ENCODE data around the gene DSCAM. TPM values are rescaled to one million over a fixed set of nuclear protein-coding genes. Genes with fewer than 3 reads are reported as not detected.

The DSCAM gene
- total RNA-seq, 1 donor from 2014 or later: 4.4 TPM

- Mint-ChIP-seq H3K27me3 (ENCODE audit: unreplicated experiment) (no peaks in the 10 kb centered on the region), H3K9me3 (ENCODE audit: unreplicated experiment) (no peaks in the 10 kb centered on the region), H3K4me3 (ENCODE audit: unreplicated experiment) (no peak overlapping the region), H3K4me1 (ENCODE audit: low read depth, unreplicated experiment) (no peaks in the 10 kb centered on the region), H3K27ac (ENCODE audit: unreplicated experiment) (no peak overlapping the region), H3K36me3 (ENCODE audit: unreplicated experiment) (no peaks in the 10 kb centered on the region)
- no peak for TF ChIP-seq CTCF (IDR thresholded peaks at IDR 0.05; ENCODE audit: partially characterized antibody, unreplicated experiment)
- no peak for DNase-seq
Observed at GRCh38 chr21:40118527-40118926, 728.4 kb downstream of the DSCAM start.

GRCh38 chr21:40117236-40117635 lies 729.7 kb downstream of the DSCAM start:
- Mint-ChIP-seq H3K27me3 (ENCODE audit: unreplicated experiment) (no peaks in the 10 kb centered on the region), H3K4me1 (ENCODE audit: low read depth, unreplicated experiment) (no peaks in the 10 kb centered on the region), H3K27ac (ENCODE audit: unreplicated experiment) (no peak overlapping the region), H3K4me3 (ENCODE audit: unreplicated experiment) (no peak overlapping the region), H3K36me3 (ENCODE audit: unreplicated experiment) (no peaks in the 10 kb centered on the region), H3K9me3 (ENCODE audit: unreplicated experiment) (no peaks in the 10 kb centered on the region)
- DNase-seq: no peak
- TF ChIP-seq CTCF (IDR thresholded peaks at IDR 0.05; ENCODE audit: partially characterized antibody, unreplicated experiment): no peak

GRCh38 chr21:40115775-40116174 lies 731.2 kb downstream of the DSCAM start:
- DNase-seq: no peak
- H3K36me3 Mint-ChIP-seq (ENCODE audit: unreplicated experiment): no peaks in the 10 kb centered on the region
- no peak for TF ChIP-seq CTCF (IDR thresholded peaks at IDR 0.05; ENCODE audit: partially characterized antibody, unreplicated experiment)
- no peak overlapping the region for H3K4me3 Mint-ChIP-seq (ENCODE audit: unreplicated experiment)
- no peaks in the 10 kb centered on the region for H3K27me3 Mint-ChIP-seq (ENCODE audit: unreplicated experiment)
- H3K9me3 Mint-ChIP-seq (ENCODE audit: unreplicated experiment): no peaks in the 10 kb centered on the region
- no peaks in the 10 kb centered on the region for H3K4me1 Mint-ChIP-seq (ENCODE audit: low read depth, unreplicated experiment)
- H3K27ac Mint-ChIP-seq (ENCODE audit: unreplicated experiment): no peak overlapping the region

- H3K4me1 Mint-ChIP-seq (ENCODE audit: low read depth, unreplicated experiment): peaks cover 6% of the 10 kb centered on the region
- H3K27me3 Mint-ChIP-seq (ENCODE audit: unreplicated experiment): no peaks in the 10 kb centered on the region
- H3K36me3 Mint-ChIP-seq (ENCODE audit: unreplicated experiment): peaks cover 7% of the 10 kb centered on the region
- no peaks in the 10 kb centered on the region for H3K9me3 Mint-ChIP-seq (ENCODE audit: unreplicated experiment)
- H3K27ac Mint-ChIP-seq (ENCODE audit: unreplicated experiment): no peak overlapping the region
- no peak for DNase-seq
- no peak for TF ChIP-seq CTCF (IDR thresholded peaks at IDR 0.05; ENCODE audit: partially characterized antibody, unreplicated experiment)
- H3K4me3 Mint-ChIP-seq (ENCODE audit: unreplicated experiment): no peak overlapping the region
Observed at GRCh38 chr21:40102682-40103081, 744.3 kb downstream of the DSCAM start.

GRCh38 chr21:40099809-40100208 lies 747.1 kb downstream of the DSCAM start:
- no peaks in the 10 kb centered on the region for H3K9me3 Mint-ChIP-seq (ENCODE audit: unreplicated experiment)
- TF ChIP-seq CTCF (IDR thresholded peaks at IDR 0.05; ENCODE audit: partially characterized antibody, unreplicated experiment): no peak
- DNase-seq: no peak
- H3K27me3 Mint-ChIP-seq (ENCODE audit: unreplicated experiment): no peaks in the 10 kb centered on the region
- no peak overlapping the region for H3K4me3 Mint-ChIP-seq (ENCODE audit: unreplicated experiment)
- peaks cover 6% of the 10 kb centered on the region for H3K36me3 Mint-ChIP-seq (ENCODE audit: unreplicated experiment)
- H3K4me1 Mint-ChIP-seq (ENCODE audit: low read depth, unreplicated experiment): peaks cover 6% of the 10 kb centered on the region
- no peak overlapping the region for H3K27ac Mint-ChIP-seq (ENCODE audit: unreplicated experiment)
